Mesothelial cell of epicardium (in vitro differentiated cells): ENCODE measurements around the gene ST3GAL3. TPM values are rescaled to one million over a fixed set of nuclear protein-coding genes. Genes with fewer than 3 reads are reported as not detected.
A peak's percentile ranks its signal among the peaks of the same experiment; 100 is the strongest.

Experiments
- DNase-seq, 2 experiments: peaks; one replicate each; pipeline ENCODE4 v3.0.0; 2021; ENCODE audit warnings: low spot score in 2 of 2; ENCODE audit not compliant: unreplicated experiment in 2 of 2
- H3K27ac Mint-ChIP-seq: 2 replicates; pipeline ENCODE4 v1.8.0; 2021; ENCODE audit warnings: mixed read lengths
- H3K27me3 Mint-ChIP-seq: 2 replicates; pipeline ENCODE4 v1.8.0; 2021; ENCODE audit warnings: low read depth, mixed read lengths
- H3K36me3 Mint-ChIP-seq: 2 replicates; pipeline ENCODE4 v1.8.0; 2021; ENCODE audit warnings: mixed read lengths
- H3K4me1 Mint-ChIP-seq: 2 replicates; pipeline ENCODE4 v1.8.0; 2021; ENCODE audit warnings: mixed read lengths
- H3K4me3 Mint-ChIP-seq: 2 replicates; pipeline ENCODE4 v1.8.0; 2021; ENCODE audit warnings: mild to moderate bottlenecking, moderate library complexity, mixed read lengths
- H3K9me3 Mint-ChIP-seq: 2 replicates; pipeline ENCODE4 v1.8.0; 2021; ENCODE audit warnings: mixed read lengths
- total RNA-seq: library from RNA; stranded (reverse); gene quantifications from 3 replicates; pipeline ENCODE4 v1.2.1, GENCODE V29; 2021
- TF ChIP-seq, protein P1 (sequence below): fragments of 200-600 bp; sonication (generic); IDR thresholded peaks from one replicate; pipeline ENCODE4 v1.5.0; 2021; ENCODE audit warnings: antibody characterized with exemption; ENCODE audit not compliant: unreplicated experiment

Gene ST3GAL3
- total RNA-seq, 1 donor from 2014 or later, result 31.0 TPM

DNA sequence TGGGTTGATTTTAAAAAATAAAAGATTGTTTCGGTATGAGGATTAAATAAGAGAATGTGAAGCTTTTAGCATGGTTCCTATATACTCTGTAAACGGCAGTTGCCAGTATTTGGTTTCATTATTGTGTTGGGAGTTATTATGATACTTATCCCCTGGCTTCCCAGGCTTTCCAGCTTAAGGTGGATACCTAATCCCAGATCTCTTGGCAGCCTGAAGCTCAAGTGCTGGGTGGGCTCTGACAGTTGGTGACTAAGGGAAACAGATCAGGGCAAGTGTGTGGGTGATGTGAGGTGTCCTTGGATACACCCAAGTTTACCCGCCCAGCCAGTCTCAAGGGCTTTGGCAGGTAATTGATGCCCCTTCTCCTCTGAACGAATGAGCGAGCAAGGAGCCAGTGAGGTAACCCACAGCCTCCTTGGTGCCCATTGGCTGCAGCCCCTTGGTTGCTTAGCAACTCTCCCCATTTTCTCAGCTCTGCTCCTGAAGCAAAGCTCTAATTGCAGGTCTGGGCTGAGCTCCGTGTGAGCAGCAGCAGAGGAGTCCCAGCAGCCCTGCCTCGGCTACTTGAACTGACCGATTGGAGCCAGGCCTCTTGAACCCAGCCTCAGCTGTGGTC, 245.5 kb downstream of the ST3GAL3 start:
- peak overlapping the region; percentile 79 for H3K27ac Mint-ChIP-seq

DNA sequence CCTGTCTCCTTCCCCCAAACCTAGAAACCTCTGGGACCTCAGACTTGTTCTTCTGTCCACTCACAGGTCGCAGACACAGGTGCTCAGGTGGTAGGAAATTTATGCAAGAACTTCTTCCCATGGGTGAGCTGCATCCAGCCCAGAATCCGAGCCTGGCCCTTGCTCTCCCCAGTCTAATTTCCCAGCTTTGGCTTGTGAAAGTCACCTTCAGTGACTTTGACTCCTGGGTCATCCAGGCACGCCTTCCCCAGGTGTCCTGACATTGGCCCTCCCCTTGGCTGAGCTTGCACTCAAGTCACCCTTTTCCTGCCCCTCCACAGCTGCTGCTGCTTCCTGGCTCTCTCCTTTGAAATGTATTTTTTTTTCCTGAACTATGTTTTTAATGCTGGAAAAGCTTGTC, 246.0 kb downstream of the ST3GAL3 start:
- Mint-ChIP-seq H3K9me3 (no peaks in the 10 kb centered on the region), H3K36me3 (peaks cover 8% of the 10 kb centered on the region), H3K27me3 (no peaks in the 10 kb centered on the region), H3K4me1 (peaks cover 12% of the 10 kb centered on the region), H3K27ac (peak overlapping the region; percentile 79), H3K4me3 (no peak overlapping the region)
- no peak for DNase-seq
- TF ChIP-seq, protein P1, sequence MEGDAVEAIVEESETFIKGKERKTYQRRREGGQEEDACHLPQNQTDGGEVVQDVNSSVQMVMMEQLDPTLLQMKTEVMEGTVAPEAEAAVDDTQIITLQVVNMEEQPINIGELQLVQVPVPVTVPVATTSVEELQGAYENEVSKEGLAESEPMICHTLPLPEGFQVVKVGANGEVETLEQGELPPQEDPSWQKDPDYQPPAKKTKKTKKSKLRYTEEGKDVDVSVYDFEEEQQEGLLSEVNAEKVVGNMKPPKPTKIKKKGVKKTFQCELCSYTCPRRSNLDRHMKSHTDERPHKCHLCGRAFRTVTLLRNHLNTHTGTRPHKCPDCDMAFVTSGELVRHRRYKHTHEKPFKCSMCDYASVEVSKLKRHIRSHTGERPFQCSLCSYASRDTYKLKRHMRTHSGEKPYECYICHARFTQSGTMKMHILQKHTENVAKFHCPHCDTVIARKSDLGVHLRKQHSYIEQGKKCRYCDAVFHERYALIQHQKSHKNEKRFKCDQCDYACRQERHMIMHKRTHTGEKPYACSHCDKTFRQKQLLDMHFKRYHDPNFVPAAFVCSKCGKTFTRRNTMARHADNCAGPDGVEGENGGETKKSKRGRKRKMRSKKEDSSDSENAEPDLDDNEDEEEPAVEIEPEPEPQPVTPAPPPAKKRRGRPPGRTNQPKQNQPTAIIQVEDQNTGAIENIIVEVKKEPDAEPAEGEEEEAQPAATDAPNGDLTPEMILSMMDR, result no peak

More for the DNA sequence above, 245.5 kb downstream of the ST3GAL3 start:
- DNase-seq, result peak in 1 of 2 experiments; percentile 50
- TF ChIP-seq, protein P1, result no peak
- Mint-ChIP-seq H3K4me1 (peaks cover 18% of the 10 kb centered on the region), H3K36me3 (peaks cover 8% of the 10 kb centered on the region), H3K9me3 (no peaks in the 10 kb centered on the region), H3K27me3 (no peaks in the 10 kb centered on the region), H3K4me3 (no peak overlapping the region)

DNA sequence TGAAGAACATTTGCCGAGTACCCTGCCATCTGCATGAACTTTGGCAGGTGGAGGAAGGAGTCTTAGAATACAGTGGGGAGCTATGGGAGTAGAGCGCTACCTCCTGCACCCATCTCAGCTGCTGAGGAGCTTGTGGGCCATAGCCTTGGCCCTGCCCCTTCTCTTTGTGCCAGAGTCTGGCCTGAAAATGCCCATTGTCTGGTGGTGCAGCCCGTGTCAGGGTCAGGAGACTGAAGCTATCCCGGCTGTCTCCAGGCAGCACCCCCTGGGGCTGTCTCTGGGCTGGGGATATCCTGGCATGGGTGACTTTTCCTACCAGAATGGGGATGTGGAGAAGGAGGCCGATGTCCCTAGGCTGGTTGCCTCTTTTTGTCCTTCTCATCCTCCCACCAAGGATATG, 246.7 kb downstream of the ST3GAL3 start:
- H3K4me1 Mint-ChIP-seq, result peaks cover 9% of the 10 kb centered on the region
- H3K27me3 Mint-ChIP-seq, result no peaks in the 10 kb centered on the region
- H3K27ac Mint-ChIP-seq, result no peak overlapping the region
- H3K4me3 Mint-ChIP-seq, result no peak overlapping the region
- H3K36me3 Mint-ChIP-seq, result peaks cover 8% of the 10 kb centered on the region
- no peaks in the 10 kb centered on the region for H3K9me3 Mint-ChIP-seq
- no peak for DNase-seq
- TF ChIP-seq, protein P1, result no peak

DNA sequence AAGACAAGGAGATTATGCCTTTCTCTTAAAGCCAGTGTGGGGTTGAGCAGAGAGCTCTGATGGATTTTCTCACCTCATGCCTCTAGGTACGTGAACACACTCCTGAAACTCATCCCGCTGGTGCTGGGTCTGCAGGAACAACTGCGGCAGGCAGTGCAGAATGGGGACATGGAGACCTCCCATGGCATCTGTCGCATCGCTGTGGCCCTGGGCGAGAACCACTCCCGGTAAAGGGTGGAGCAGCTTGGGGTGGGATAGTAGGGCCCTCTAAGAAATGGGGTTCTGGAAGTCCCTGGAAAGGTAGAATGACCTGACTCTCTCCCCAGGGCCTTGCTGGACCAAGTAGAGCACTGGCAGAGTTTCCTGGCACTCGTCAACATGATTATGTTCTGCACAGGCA, 248.9 kb downstream of the ST3GAL3 start:
- TF ChIP-seq, protein P1, result no peak
- Mint-ChIP-seq H3K27ac (no peak overlapping the region), H3K9me3 (no peaks in the 10 kb centered on the region)

DNA sequence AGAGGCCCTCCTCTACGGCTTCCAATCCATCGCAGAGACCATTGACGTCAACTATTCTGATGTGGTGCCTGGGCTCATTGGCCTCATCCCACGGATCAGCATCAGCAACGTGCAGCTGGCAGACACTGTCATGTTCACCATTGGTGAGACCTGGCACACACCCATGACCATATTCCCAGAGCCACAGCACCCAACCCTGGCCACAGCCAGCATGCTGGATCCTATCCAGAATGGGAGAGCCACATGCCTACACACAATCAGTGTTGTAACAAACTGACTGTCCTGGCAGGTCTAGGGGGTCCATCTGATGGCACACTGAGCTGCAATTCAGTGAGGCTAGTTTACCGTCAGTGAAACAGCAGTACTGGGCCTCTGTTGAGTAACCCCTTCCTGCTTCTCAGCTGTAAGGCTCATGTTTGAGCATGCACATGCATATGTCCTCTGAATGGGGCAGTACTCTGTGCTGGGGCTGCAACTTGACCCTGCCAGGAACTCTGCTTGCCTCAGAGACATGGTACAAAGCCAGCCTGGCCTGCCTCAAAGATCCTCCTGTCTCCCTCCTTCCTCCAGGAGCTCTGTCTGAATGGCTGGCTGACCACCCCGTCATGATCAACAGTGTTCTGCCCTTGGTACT, 250.2 kb downstream of the ST3GAL3 start:
- Mint-ChIP-seq H3K4me3 (no peak overlapping the region), H3K27me3 (no peaks in the 10 kb centered on the region), H3K36me3 (peaks cover 5% of the 10 kb centered on the region), H3K4me1 (peaks cover 9% of the 10 kb centered on the region), H3K27ac (no peak overlapping the region), H3K9me3 (no peaks in the 10 kb centered on the region)
- TF ChIP-seq, protein P1, result no peak
- DNase-seq, result no peak

More for the DNA sequence above, 248.9 kb downstream of the ST3GAL3 start:
- no peak overlapping the region for H3K4me3 Mint-ChIP-seq
- no peaks in the 10 kb centered on the region for H3K27me3 Mint-ChIP-seq
- H3K4me1 Mint-ChIP-seq, result peaks cover 9% of the 10 kb centered on the region
- peaks cover 5% of the 10 kb centered on the region for H3K36me3 Mint-ChIP-seq
- no peak for DNase-seq
